GM11168 (cell line): ENCODE measurements around the gene HERC2.

ENCODE experiments used
- in situ Hi-C: fragments of 300-500 bp; cut with MboI; formaldehyde crosslinking; loops from one replicate; pipeline ENCODE4 v1.12.0; 2022; ENCODE audit warnings: low sequenced_read_pairs; ENCODE audit not compliant: unreplicated experiment

HERC2 gene

GRCh38 chr15:28100516-28101195 lies 221.3 kb downstream of the HERC2 start:
- in situ Hi-C loops = no loop called here

- in situ Hi-C loops = no loop called here
Measured at GRCh38 chr15:28099555-28100140, 222.3 kb downstream of the HERC2 start.

DNA sequence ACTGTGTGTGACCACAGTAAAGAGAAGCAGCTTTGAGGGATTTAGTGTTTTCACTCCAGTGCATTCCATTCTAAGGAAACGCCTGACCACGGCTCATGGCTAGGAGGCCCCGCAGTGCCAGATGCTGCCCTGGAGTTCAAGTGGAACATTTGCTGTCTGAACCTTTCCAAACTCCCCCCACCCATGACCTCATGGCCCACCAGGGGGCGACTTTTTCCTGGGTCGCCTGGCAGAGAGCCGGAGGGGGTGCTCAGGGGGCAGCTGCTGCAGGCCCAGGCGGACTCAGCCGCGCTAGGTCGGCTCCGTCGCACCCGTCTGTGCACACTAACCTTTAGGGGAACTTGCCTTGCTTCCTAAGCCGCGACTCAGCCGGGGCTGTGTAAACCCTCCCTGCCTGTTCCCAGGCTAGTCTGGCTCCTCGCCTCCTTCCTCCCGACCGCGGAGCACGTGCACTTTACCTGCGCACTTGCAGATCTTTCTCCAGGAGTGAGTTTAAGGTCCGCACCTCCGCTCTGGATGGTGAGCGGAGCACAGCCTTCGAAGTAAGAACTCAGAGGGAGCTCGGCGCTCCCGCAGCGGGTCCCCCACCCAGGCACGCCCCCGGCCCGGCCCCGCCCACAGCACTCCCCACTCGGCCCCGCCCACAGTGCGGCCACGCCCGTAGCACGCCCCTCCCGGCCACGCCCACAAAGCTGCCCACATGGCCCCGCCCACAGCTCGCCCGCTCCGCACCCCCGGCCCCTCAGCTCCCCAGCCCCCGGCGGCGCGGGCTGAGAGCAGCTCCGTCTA lies 223.0 kb downstream of the HERC2 start, which contains the start of gene OCA2:
OCA2 (minus strand) TSS at position 550 of the 789 bp plus-strand sequence. CDS start 17,441 bp downstream, outside the sequence.
- in situ Hi-C loops = no loop called here

DNA sequence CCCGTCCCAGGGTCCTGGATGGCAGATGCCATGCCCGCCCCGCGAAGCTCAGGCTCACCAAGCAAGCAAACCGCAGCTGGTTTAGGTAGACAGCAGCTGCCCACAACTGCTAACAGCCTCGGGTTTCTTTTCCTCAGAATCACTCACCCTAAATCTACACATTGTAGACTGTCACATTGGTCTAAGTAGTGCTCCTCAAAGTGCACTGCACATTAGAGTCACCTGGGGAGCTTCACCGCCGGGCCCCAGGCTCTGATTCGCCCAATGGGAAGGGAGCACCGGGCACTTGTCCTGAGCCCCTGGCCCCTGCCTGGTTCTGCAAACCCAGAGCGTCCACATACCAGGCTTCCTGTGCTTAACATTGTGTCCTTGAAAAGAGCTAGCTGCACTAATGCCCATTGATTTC lies 223.6 kb downstream of the HERC2 start:
- in situ Hi-C loops = no loop called here

- in situ Hi-C loops = no loop called here
Measured at GRCh38 chr15:28097656-28098359, 224.2 kb downstream of the HERC2 start.

DNA sequence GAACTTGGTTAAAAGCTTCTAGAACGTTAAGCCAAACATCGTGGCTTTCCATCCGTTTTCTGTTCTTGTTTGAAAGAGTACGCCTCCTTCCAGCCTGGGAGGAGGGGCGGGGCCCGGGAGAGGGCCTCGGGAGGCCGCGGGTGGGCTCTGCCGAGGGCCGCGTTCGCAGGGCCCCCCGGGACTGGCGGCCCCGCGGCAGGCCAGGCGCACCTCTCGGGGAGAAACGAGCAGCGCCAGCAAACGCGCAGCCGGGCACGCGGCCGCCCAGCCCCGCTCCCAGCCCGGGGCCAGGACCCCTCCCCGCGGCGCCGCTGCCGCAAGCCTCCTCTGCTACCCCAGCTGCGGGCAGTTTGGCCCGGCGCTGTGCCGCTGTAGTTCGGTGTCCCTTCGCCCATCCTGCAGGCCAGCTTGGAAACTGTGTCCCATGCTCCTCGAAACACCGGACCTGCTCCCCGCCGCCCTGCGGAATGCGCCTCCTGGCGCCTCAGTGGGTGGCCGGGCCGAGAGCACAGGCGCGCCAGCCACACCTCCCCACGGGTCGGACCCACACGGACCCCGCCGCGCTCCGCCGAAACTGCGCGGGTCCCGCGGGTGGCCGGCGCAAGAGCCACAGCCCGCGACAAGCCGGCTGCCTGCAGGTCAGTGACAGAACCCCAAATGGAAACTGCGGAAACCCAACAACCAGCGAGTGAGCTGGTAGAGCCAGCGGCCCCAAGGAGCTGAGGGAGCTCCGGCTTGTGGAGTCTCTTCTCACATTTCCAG lies 225.1 kb downstream of the HERC2 start:
- in situ Hi-C loops = no loop called here

DNA sequence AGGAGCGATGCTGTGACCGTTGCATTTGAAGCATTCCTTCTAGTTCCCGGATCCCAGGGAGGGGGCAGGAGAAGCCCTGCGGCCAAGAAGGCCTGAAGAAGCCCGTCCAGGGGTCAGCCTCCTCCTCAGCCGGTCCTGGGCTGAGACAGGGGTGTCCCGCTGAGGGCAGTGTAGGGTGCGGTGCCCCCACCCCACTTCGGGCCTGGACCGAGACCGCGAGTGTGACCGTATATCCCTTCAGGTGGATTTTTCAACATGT lies 225.6 kb downstream of the HERC2 start:
- in situ Hi-C loops = no loop called here

GRCh38 chr15:28094732-28095521 lies 227.1 kb downstream of the HERC2 start:
- in situ Hi-C loops = no loop called here

GRCh38 chr15:28093752-28094535 lies 228.0 kb downstream of the HERC2 start:
- in situ Hi-C loops = no loop called here

- in situ Hi-C loops = no loop called here
Measured at GRCh38 chr15:28091313-28091712, 230.7 kb downstream of the HERC2 start.

DNA sequence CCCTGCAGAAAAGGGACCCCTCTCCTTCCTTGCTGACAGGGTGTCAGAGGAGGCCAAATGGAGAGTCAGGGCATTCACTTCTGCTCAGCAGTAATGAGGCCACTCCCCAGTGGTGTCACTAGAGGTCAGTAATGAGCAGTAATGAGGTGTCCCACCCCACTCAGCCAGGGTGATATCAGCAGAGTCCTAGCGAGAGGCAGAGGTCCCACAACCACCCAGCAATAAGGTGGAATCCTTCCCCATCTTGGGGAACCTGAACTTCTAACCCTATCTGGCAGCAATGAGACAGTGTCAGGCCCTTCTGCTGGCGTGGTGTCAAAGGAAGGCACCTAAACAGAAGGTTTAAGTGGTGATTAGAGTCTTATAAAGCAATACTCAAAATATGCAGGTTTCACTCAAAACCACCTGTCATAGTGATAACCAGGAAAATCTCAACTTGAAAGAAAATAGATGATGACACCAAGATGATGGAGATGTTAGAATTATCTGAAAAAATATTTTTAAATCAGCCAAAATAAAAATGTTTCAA lies 235.7 kb downstream of the HERC2 start:
- in situ Hi-C loops = no loop called here

DNA sequence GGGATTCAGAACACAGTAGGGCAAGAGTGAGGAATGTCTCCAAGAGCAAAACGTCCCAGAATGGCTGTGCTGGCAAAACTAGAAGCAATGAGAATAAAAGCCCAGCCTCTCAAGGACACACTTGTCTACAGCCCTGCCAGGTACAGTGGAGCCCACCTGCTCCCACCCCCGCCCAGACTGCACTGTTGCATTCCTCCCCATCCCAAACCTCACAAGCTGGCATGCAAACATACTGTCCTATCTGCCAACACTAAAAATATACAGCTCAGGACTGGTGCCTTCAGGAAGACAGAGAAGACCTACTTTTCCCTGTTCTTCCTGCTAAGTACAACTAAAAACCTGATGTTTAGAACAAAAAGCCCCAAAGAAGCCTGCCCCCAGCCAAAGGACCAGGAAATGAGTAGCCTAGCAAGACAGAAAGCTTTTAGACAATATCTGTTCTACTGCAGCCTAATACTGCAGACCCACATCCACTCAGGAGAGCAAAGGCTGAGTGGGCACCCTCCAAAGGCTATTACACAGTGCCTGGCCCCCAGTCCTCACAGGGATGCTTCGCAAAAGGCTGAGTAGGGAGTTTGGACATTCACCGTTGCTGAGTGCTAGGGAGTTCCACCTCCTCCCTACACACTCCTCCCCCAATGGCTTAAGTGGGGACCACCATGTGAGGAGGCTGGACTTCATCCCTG lies 236.3 kb downstream of the HERC2 start:
- in situ Hi-C loops = no loop called here

GRCh38 chr15:28084547-28084946 lies 237.4 kb downstream of the HERC2 start:
- in situ Hi-C loops = no loop called here

DNA sequence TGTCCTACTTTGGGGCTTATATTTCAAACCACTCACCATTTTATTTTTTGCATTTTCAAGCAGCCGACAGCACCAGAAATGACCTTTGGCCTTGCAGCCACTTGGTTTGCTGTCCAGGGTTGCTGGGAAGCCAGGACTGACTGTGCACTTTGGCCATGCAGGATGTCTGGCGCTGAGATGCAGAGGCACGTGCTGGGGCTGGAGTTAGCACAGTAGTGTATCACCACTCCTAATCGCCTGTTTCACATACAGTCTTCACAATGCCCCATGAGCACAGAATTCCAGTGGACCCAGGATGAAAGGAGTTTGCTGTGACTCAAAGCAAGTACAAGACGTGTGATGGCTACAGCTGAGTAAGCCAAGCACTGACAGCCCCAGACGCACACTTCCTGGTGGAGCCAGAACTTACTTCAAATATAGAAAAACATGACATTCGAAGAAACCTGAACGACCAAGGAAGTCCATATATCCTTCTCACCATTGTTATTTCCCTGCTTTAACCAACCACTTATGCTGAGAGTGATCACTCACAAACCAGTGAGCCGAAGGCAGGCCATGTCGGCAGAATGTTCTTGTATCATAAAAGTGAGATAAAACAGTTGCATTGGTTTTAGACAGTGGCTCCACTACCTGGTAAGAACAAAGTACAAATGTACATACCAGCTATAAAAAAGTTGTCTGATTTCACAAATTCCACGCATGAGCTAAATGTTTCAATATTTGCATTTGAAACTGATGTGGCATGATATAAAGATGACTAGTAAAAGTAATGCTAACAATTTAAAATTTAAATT lies 238.9 kb downstream of the HERC2 start:
- in situ Hi-C loops = no loop called here

- in situ Hi-C loops = no loop called here
Measured at GRCh38 chr15:28081594-28081993, 240.4 kb downstream of the HERC2 start.

GRCh38 chr15:28080386-28080785 lies 241.6 kb downstream of the HERC2 start:
- in situ Hi-C loops = no loop called here

GRCh38 chr15:28079313-28079969 lies 242.5 kb downstream of the HERC2 start:
- in situ Hi-C loops = no loop called here
